Activated CD4-positive, alpha-beta T cell treated with anti-CD3 and anti-CD28 coated beads for 24 hours (primary cell): ENCODE measurements around the gene WNT7A.
"Not testable (repeated sequence)": the region's sequence is repeated elsewhere in the genome, so short reads cannot be mapped to it uniquely, and the experiment has no call there.

Experiments used
- DNase-seq, 2 donors: peaks; one replicate each; pipeline ENCODE4 v3.0.0-alpha.2; 2020; ENCODE audit warnings: low read depth in 2 of 2

The WNT7A gene

GRCh38 chr3:13865581-13865980, 14.3 kb downstream of the WNT7A start:
- DNase-seq, result no peak

- DNase-seq, result no peak
Measured at GRCh38 chr3:13865106-13865505, 14.8 kb downstream of the WNT7A start.

GRCh38 chr3:13863965-13864595, 15.8 kb downstream of the WNT7A start:
- DNase-seq, result no peak

GRCh38 chr3:13863382-13863952, 16.4 kb downstream of the WNT7A start:
- DNase-seq, result no peak

GRCh38 chr3:13861461-13861860, 18.4 kb downstream of the WNT7A start:
- no peak for DNase-seq

GRCh38 chr3:13860001-13860400, 19.9 kb downstream of the WNT7A start:
- no peak for DNase-seq

GRCh38 chr3:13858768-13859520, 20.9 kb downstream of the WNT7A start:
- no peak for DNase-seq

GRCh38 chr3:13857702-13858380, 22.0 kb downstream of the WNT7A start:
- no peak for DNase-seq

- DNase-seq, result not testable (repeated sequence)
Measured at GRCh38 chr3:13856628-13857027, 23.2 kb downstream of the WNT7A start.

- no peak for DNase-seq
Measured at GRCh38 chr3:13856006-13856405, 23.9 kb downstream of the WNT7A start.

GRCh38 chr3:13854492-13854891, 25.4 kb downstream of the WNT7A start:
- DNase-seq, result no peak

GRCh38 chr3:13853978-13854296, 25.9 kb downstream of the WNT7A start:
- no peak for DNase-seq

GRCh38 chr3:13853256-13853977, 26.5 kb downstream of the WNT7A start:
- DNase-seq, result no peak

- DNase-seq, result no peak
Measured at GRCh38 chr3:13852638-13853009, 27.2 kb downstream of the WNT7A start.

- DNase-seq, result no peak
Measured at GRCh38 chr3:13851997-13852637, 27.8 kb downstream of the WNT7A start.

GRCh38 chr3:13851091-13851849, 28.6 kb downstream of the WNT7A start:
- no peak for DNase-seq

GRCh38 chr3:13850161-13850945, 29.5 kb downstream of the WNT7A start:
- no peak for DNase-seq

- DNase-seq, result no peak
Measured at GRCh38 chr3:13849018-13849417, 30.9 kb downstream of the WNT7A start.

- DNase-seq, result no peak
Measured at GRCh38 chr3:13846716-13847570, 32.9 kb downstream of the WNT7A start.
